Stimulated activated memory B cell treated with anti-CD40 and anti-IgM and Interleukin-4, amounts not matched to agents 10 μg/mL and 1 μg/mL and 100 μg/mL, for 72 hours (primary cell): ENCODE results near the gene N4BP2L2.

ENCODE experiments used
- ATAC-seq: fragments of 150-1000 bp; cut with Tn5 transposase; 2 replicates; pipeline ENCODE4 v1.10.0; 2021
- H3K27ac Mint-ChIP-seq: one replicate; pipeline ENCODE4 v1.8.0; 2022; ENCODE audit warnings: mild to moderate bottlenecking, mixed read lengths
- H3K27me3 Mint-ChIP-seq: one replicate; pipeline ENCODE4 v1.8.0; 2022; ENCODE audit warnings: mixed read lengths
- H3K36me3 Mint-ChIP-seq: one replicate; pipeline ENCODE4 v1.8.0; 2022; ENCODE audit warnings: mixed read lengths
- H3K4me1 Mint-ChIP-seq: one replicate; pipeline ENCODE4 v1.8.0; 2022; ENCODE audit warnings: mixed read lengths
- H3K4me3 Mint-ChIP-seq: one replicate; pipeline ENCODE4 v1.8.0; 2022; ENCODE audit warnings: mild to moderate bottlenecking, moderate library complexity, mixed read lengths
- H3K9me3 Mint-ChIP-seq: one replicate; pipeline ENCODE4 v1.8.0; 2022; ENCODE audit warnings: mixed read lengths

The N4BP2L2 gene

GRCh38 chr13:32427852-32428580 is 110.6 kb downstream of the N4BP2L2 start, which contains the start of gene N4BP2L1:
Gene N4BP2L1, minus strand, starts transcription at chr13:32428130. Its CDS starts 48 bp downstream, at chr13:32428082.
- H3K4me1 Mint-ChIP-seq = peaks cover 51% of the 10 kb centered on the region

GRCh38 chr13:32426990-32427851 is 111.4 kb downstream of the N4BP2L2 start:
- peak; percentile 56 for ATAC-seq
- Mint-ChIP-seq H3K4me3 (peak overlapping the region; percentile 100), H3K4me1 (peaks cover 57% of the 10 kb centered on the region), H3K27me3 (no peaks in the 10 kb centered on the region), H3K27ac (peak overlapping the region; percentile 100), H3K36me3 (peaks cover 39% of the 10 kb centered on the region), H3K9me3 (no peaks in the 10 kb centered on the region)

More at GRCh38 chr13:32427852-32428580, 110.6 kb downstream of the N4BP2L2 start, which contains the start of gene N4BP2L1:
- Mint-ChIP-seq H3K36me3 (peaks cover 31% of the 10 kb centered on the region), H3K27ac (peak within 1 kb of the TSS; percentile 100), H3K27me3 (no peaks in the 10 kb centered on the region), H3K4me3 (peak within 1 kb of the TSS; percentile 100), H3K9me3 (no peaks in the 10 kb centered on the region)
- peak; percentile 86 for ATAC-seq

GRCh38 chr13:32426191-32426989 is 112.2 kb downstream of the N4BP2L2 start:
- H3K9me3 Mint-ChIP-seq = no peaks in the 10 kb centered on the region
- peak overlapping the region; percentile 100 for H3K27ac Mint-ChIP-seq
- peak overlapping the region; percentile 100 for H3K4me3 Mint-ChIP-seq
- H3K36me3 Mint-ChIP-seq = peaks cover 44% of the 10 kb centered on the region
- H3K27me3 Mint-ChIP-seq = no peaks in the 10 kb centered on the region
- peaks cover 59% of the 10 kb centered on the region for H3K4me1 Mint-ChIP-seq
- peak; percentile 66 for ATAC-seq

GRCh38 chr13:32425158-32425557 is 113.4 kb downstream of the N4BP2L2 start:
- Mint-ChIP-seq H3K36me3 (peaks cover 55% of the 10 kb centered on the region), H3K27me3 (no peaks in the 10 kb centered on the region), H3K4me1 (peaks cover 55% of the 10 kb centered on the region), H3K9me3 (no peaks in the 10 kb centered on the region), H3K27ac (peak overlapping the region; percentile 100), H3K4me3 (peak overlapping the region; percentile 73)
- no peak for ATAC-seq

- peaks cover 49% of the 10 kb centered on the region for H3K4me1 Mint-ChIP-seq
- peaks cover 70% of the 10 kb centered on the region for H3K36me3 Mint-ChIP-seq
- H3K27ac Mint-ChIP-seq = no peak overlapping the region
- no peak overlapping the region for H3K4me3 Mint-ChIP-seq
- no peaks in the 10 kb centered on the region for H3K27me3 Mint-ChIP-seq
- no peak for ATAC-seq
- no peaks in the 10 kb centered on the region for H3K9me3 Mint-ChIP-seq
Measured at GRCh38 chr13:32423592-32423991, 115.0 kb downstream of the N4BP2L2 start.

GRCh38 chr13:32419862-32420261 is 118.7 kb downstream of the N4BP2L2 start:
- Mint-ChIP-seq H3K36me3 (peaks cover 74% of the 10 kb centered on the region), H3K27me3 (no peaks in the 10 kb centered on the region), H3K4me1 (peaks cover 40% of the 10 kb centered on the region), H3K27ac (no peak overlapping the region), H3K9me3 (no peaks in the 10 kb centered on the region), H3K4me3 (no peak overlapping the region)
- no peak for ATAC-seq

- no peak overlapping the region for H3K4me3 Mint-ChIP-seq
- H3K9me3 Mint-ChIP-seq = no peaks in the 10 kb centered on the region
- peaks cover 60% of the 10 kb centered on the region for H3K36me3 Mint-ChIP-seq
- no peak overlapping the region for H3K27ac Mint-ChIP-seq
- no peaks in the 10 kb centered on the region for H3K27me3 Mint-ChIP-seq
- ATAC-seq = no peak
- peaks cover 25% of the 10 kb centered on the region for H3K4me1 Mint-ChIP-seq
Measured at GRCh38 chr13:32417995-32418394, 120.6 kb downstream of the N4BP2L2 start.

- peaks cover 50% of the 10 kb centered on the region for H3K36me3 Mint-ChIP-seq
- H3K4me3 Mint-ChIP-seq = no peak overlapping the region
- ATAC-seq = no peak
- no peaks in the 10 kb centered on the region for H3K9me3 Mint-ChIP-seq
- peaks cover 20% of the 10 kb centered on the region for H3K4me1 Mint-ChIP-seq
- no peaks in the 10 kb centered on the region for H3K27me3 Mint-ChIP-seq
- no peak overlapping the region for H3K27ac Mint-ChIP-seq
Measured at GRCh38 chr13:32415019-32415418, 123.6 kb downstream of the N4BP2L2 start.

- Mint-ChIP-seq H3K9me3 (no peaks in the 10 kb centered on the region), H3K4me3 (no peak overlapping the region), H3K36me3 (peaks cover 50% of the 10 kb centered on the region), H3K4me1 (peaks cover 24% of the 10 kb centered on the region), H3K27ac (no peak overlapping the region), H3K27me3 (no peaks in the 10 kb centered on the region)
- no peak for ATAC-seq
Measured at GRCh38 chr13:32414580-32414979, 124.0 kb downstream of the N4BP2L2 start.

GRCh38 chr13:32413284-32413683 is 125.3 kb downstream of the N4BP2L2 start:
- peaks cover 30% of the 10 kb centered on the region for H3K4me1 Mint-ChIP-seq
- no peak overlapping the region for H3K4me3 Mint-ChIP-seq
- peaks cover 49% of the 10 kb centered on the region for H3K36me3 Mint-ChIP-seq
- ATAC-seq = no peak
- no peaks in the 10 kb centered on the region for H3K27me3 Mint-ChIP-seq
- H3K9me3 Mint-ChIP-seq = no peaks in the 10 kb centered on the region
- no peak overlapping the region for H3K27ac Mint-ChIP-seq

- Mint-ChIP-seq H3K4me3 (no peak overlapping the region), H3K36me3 (peaks cover 50% of the 10 kb centered on the region), H3K4me1 (peaks cover 23% of the 10 kb centered on the region), H3K9me3 (no peaks in the 10 kb centered on the region), H3K27me3 (no peaks in the 10 kb centered on the region), H3K27ac (no peak overlapping the region)
- ATAC-seq = no peak
Measured at GRCh38 chr13:32409561-32410421, 128.8 kb downstream of the N4BP2L2 start.

- ATAC-seq = no peak
- no peak overlapping the region for H3K4me3 Mint-ChIP-seq
- H3K9me3 Mint-ChIP-seq = no peaks in the 10 kb centered on the region
- H3K27me3 Mint-ChIP-seq = no peaks in the 10 kb centered on the region
- peaks cover 56% of the 10 kb centered on the region for H3K36me3 Mint-ChIP-seq
- H3K4me1 Mint-ChIP-seq = peaks cover 23% of the 10 kb centered on the region
- H3K27ac Mint-ChIP-seq = peak overlapping the region; percentile 27
Measured at GRCh38 chr13:32409001-32409313, 129.6 kb downstream of the N4BP2L2 start.

GRCh38 chr13:32408296-32409000 is 130.1 kb downstream of the N4BP2L2 start:
- H3K9me3 Mint-ChIP-seq = no peaks in the 10 kb centered on the region
- H3K27ac Mint-ChIP-seq = peak overlapping the region; percentile 27
- no peak for ATAC-seq
- no peak overlapping the region for H3K4me3 Mint-ChIP-seq
- H3K27me3 Mint-ChIP-seq = no peaks in the 10 kb centered on the region
- H3K36me3 Mint-ChIP-seq = peaks cover 56% of the 10 kb centered on the region
- H3K4me1 Mint-ChIP-seq = peaks cover 23% of the 10 kb centered on the region

- Mint-ChIP-seq H3K4me1 (peaks cover 23% of the 10 kb centered on the region), H3K36me3 (peaks cover 61% of the 10 kb centered on the region), H3K27me3 (no peaks in the 10 kb centered on the region), H3K4me3 (no peak overlapping the region), H3K9me3 (no peaks in the 10 kb centered on the region), H3K27ac (peak overlapping the region; percentile 27)
- ATAC-seq = no peak
Measured at GRCh38 chr13:32407854-32408253, 130.7 kb downstream of the N4BP2L2 start.
